HepG2 (cell line): Measurements from ENCODE around the gene PTPRM. TPM values are rescaled to one million over a fixed set of nuclear protein-coding genes. Genes with fewer than 3 reads are reported as not detected.
A peak's percentile ranks its signal among the peaks of the same experiment; 100 is the strongest.

Experiments used
- ARNT ChIP-seq: fragments of 450-650 bp; IDR thresholded peaks from 2 replicates; pipeline ENCODE4 v1.6.1; 2017
- CEBPZ ChIP-seq: IDR thresholded peaks from 2 replicates; pipeline ENCODE4 v1.6.1; 2012; ENCODE audit warnings: low read length, improper control_type of control experiment
- MEIS2 ChIP-seq: sonication (generic); formaldehyde crosslinking; IDR thresholded peaks from 2 replicates; pipeline ENCODE4 v1.9.0; 2021; ENCODE audit warnings: mild to moderate bottlenecking, missing genetic modification reagents
- PHB2 ChIP-seq: fragments of 450-650 bp; IDR thresholded peaks from 2 replicates; pipeline ENCODE4 v1.6.1; 2018; ENCODE audit not compliant: partially characterized antibody
- TBP ChIP-seq: sonication (generic); formaldehyde crosslinking; IDR thresholded peaks from 2 replicates; pipeline ENCODE4 v1.5.0; 2020; ENCODE audit warnings: missing genetic modification reagents
- TEAD2 ChIP-seq: sonication (generic); formaldehyde crosslinking; IDR thresholded peaks from 2 replicates; pipeline ENCODE4 v1.9.0; 2021; ENCODE audit warnings: missing genetic modification reagents
- ZNF136 ChIP-seq: sonication (generic); formaldehyde crosslinking; IDR thresholded peaks from 2 replicates; pipeline ENCODE4 v1.8.1; 2022; ENCODE audit warnings: low read depth, mild to moderate bottlenecking, moderate library complexity, missing genetic modification reagents
- ZNF432 ChIP-seq: sonication (generic); formaldehyde crosslinking; IDR thresholded peaks from 2 replicates; pipeline ENCODE4 v1.5.0; 2020; ENCODE audit warnings: missing genetic modification reagents, mild to moderate bottlenecking, borderline replicate concordance
- ZNF674 ChIP-seq: sonication (generic); formaldehyde crosslinking; IDR thresholded peaks from 2 replicates; pipeline ENCODE4 v1.5.0; 2020; ENCODE audit warnings: low read depth, mild to moderate bottlenecking, missing genetic modification reagents
- ZNF75D ChIP-seq: sonication (generic); formaldehyde crosslinking; IDR thresholded peaks from 2 replicates; pipeline ENCODE4 v1.8.1; 2023; ENCODE audit warnings: missing genetic modification reagents, mild to moderate bottlenecking, borderline replicate concordance
- ZSCAN12 ChIP-seq: sonication (generic); formaldehyde crosslinking; IDR thresholded peaks from 2 replicates; pipeline ENCODE4 v1.9.0; 2021; ENCODE audit warnings: mild to moderate bottlenecking, missing genetic modification reagents
- polyA plus RNA-seq, 8 experiments: library from polyadenylated mRNA; depleted of rRNA in 3 of 8; stranded (reverse) in 7 of 8; unstranded in 1 of 8; fragments of >200 nt; fragmentation: Illumina TruSeq in 4 of 8; extraction: Trizol in 4 of 8; gene quantifications; 2 replicates each; pipeline versions ENCODE4 v1.2.1 to v1.2.3, GENCODE V29; 2011 to 2016; ENCODE audit warnings: low read depth in 4 of 8, missing spikeins in 1 of 8, mixed read lengths in 1 of 8; ENCODE audit not compliant: insufficient read depth in 1 of 8
- total RNA-seq, 5 experiments: library from RNA; depleted of rRNA; stranded (reverse); fragments of >200 nt; fragmentation: Illumina TruSeq; extraction: Trizol; gene quantifications; 2 replicates each; pipeline ENCODE4 v1.2.3, GENCODE V29; 2016; ENCODE audit warnings: low read depth in 1 of 5
- TF ChIP-seq, protein P1 (sequence below): sonication (generic); formaldehyde crosslinking; IDR thresholded peaks from 2 replicates; pipeline ENCODE4 v1.4.0; 2020; ENCODE audit warnings: mild to moderate bottlenecking, missing genetic modification reagents
- TF ChIP-seq, protein P2 (sequence below): sonication (generic); formaldehyde crosslinking; IDR thresholded peaks from 2 replicates; pipeline ENCODE4 v1.9.0; 2021; ENCODE audit warnings: missing genetic modification reagents, borderline replicate concordance
- TF ChIP-seq, protein P3 (sequence below): sonication (generic); formaldehyde crosslinking; IDR thresholded peaks from 2 replicates; pipeline ENCODE4 v1.4.0; 2020; ENCODE audit warnings: missing genetic modification reagents, mild to moderate bottlenecking, borderline replicate concordance
- TF ChIP-seq, protein P4 (sequence below), 2 experiments: sonication (generic) in 1 of 2; formaldehyde crosslinking in 1 of 2; IDR thresholded peaks; 2 replicates each; pipeline versions ENCODE4 v1.4.0 to v1.6.1; 2018 to 2020; ENCODE audit warnings: missing genetic modification reagents in 2 of 2, borderline replicate concordance in 1 of 2, low read depth in 1 of 2, mild to moderate bottlenecking in 1 of 2, missing biosample characterization in 1 of 2

PTPRM gene
- total and polyA plus RNA-seq, 2 of the 13 experiments (the other 11 are each of a cell fraction or from before 2014, with no cell fraction given), result 12.6 to 108 TPM

GRCh38 chr18:8341481-8342230, 774.5 kb downstream of the PTPRM start (continued):
- TF ChIP-seq, protein P1, sequence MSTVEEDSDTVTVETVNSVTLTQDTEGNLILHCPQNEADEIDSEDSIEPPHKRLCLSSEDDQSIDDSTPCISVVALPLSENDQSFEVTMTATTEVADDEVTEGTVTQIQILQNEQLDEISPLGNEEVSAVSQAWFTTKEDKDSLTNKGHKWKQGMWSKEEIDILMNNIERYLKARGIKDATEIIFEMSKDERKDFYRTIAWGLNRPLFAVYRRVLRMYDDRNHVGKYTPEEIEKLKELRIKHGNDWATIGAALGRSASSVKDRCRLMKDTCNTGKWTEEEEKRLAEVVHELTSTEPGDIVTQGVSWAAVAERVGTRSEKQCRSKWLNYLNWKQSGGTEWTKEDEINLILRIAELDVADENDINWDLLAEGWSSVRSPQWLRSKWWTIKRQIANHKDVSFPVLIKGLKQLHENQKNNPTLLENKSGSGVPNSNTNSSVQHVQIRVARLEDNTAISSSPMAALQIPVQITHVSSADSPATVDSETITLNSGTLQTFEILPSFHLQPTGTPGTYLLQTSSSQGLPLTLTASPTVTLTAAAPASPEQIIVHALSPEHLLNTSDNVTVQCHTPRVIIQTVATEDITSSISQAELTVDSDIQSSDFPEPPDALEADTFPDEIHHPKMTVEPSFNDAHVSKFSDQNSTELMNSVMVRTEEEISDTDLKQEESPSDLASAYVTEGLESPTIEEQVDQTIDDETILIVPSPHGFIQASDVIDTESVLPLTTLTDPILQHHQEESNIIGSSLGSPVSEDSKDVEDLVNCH (CRISPR knock-in tag), result no peak
- TF ChIP-seq ARNT (no peak), CEBPZ (no peak), ZNF432 (CRISPR knock-in tag) (no peak), PHB2 (no peak), MEIS2 (peak; percentile 97), ZSCAN12 (CRISPR knock-in tag) (no peak), TEAD2 (no peak), ZNF136 (CRISPR knock-in tag) (peak; percentile 55; the same call in 1 of the 2 replicates), ZNF674 (no peak), ZNF75D (CRISPR knock-in tag) (no peak), TBP (CRISPR knock-in tag) (no peak)
- TF ChIP-seq, protein P2, sequence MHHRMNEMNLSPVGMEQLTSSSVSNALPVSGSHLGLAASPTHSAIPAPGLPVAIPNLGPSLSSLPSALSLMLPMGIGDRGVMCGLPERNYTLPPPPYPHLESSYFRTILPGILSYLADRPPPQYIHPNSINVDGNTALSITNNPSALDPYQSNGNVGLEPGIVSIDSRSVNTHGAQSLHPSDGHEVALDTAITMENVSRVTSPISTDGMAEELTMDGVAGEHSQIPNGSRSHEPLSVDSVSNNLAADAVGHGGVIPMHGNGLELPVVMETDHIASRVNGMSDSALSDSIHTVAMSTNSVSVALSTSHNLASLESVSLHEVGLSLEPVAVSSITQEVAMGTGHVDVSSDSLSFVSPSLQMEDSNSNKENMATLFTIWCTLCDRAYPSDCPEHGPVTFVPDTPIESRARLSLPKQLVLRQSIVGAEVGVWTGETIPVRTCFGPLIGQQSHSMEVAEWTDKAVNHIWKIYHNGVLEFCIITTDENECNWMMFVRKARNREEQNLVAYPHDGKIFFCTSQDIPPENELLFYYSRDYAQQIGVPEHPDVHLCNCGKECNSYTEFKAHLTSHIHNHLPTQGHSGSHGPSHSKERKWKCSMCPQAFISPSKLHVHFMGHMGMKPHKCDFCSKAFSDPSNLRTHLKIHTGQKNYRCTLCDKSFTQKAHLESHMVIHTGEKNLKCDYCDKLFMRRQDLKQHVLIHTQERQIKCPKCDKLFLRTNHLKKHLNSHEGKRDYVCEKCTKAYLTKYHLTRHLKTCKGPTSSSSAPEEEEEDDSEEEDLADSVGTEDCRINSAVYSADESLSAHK, result no peak
- TF ChIP-seq, protein P3, sequence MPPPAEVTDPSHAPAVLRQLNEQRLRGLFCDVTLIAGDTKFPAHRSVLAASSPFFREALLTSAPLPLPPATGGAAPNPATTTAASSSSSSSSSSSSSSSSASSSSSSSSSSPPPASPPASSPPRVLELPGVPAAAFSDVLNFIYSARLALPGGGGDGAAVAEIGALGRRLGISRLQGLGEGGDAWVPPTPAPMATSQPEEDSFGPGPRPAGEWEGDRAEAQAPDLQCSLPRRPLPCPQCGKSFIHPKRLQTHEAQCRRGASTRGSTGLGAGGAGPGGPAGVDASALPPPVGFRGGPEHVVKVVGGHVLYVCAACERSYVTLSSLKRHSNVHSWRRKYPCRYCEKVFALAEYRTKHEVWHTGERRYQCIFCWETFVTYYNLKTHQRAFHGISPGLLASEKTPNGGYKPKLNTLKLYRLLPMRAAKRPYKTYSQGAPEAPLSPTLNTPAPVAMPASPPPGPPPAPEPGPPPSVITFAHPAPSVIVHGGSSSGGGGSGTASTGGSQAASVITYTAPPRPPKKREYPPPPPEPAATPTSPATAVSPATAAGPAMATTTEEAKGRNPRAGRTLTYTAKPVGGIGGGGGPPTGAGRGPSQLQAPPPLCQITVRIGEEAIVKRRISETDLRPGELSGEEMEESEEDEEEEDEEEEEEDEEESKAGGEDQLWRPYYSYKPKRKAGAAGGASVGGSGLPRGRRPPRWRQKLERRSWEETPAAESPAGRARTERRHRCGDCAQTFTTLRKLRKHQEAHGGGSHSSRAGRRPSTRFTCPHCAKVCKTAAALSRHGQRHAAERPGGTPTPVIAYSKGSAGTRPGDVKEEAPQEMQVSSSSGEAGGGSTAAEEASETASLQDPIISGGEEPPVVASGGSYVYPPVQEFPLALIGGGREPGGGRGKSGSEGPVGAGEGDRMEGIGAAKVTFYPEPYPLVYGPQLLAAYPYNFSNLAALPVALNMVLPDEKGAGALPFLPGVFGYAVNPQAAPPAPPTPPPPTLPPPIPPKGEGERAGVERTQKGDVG (CRISPR knock-in tag), result no peak
- TF ChIP-seq, protein P4, sequence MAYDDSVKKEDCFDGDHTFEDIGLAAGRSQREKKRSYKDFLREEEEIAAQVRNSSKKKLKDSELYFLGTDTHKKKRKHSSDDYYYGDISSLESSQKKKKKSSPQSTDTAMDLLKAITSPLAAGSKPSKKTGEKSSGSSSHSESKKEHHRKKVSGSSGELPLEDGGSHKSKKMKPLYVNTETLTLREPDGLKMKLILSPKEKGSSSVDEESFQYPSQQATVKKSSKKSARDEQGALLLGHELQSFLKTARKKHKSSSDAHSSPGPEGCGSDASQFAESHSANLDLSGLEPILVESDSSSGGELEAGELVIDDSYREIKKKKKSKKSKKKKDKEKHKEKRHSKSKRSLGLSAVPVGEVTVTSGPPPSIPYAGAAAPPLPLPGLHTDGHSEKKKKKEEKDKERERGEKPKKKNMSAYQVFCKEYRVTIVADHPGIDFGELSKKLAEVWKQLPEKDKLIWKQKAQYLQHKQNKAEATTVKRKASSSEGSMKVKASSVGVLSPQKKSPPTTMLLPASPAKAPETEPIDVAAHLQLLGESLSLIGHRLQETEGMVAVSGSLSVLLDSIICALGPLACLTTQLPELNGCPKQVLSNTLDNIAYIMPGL (CRISPR knock-in tag; IDR thresholded peaks at IDR 0.05; ENCODE audit: borderline replicate concordance in 1 of 2, low read depth in 1 of 2), result peak in 1 of 2 experiments; percentile 27; a peak in 1 of 4 replicates
